ENCODE measurements around the gene NUP93. TPM values are rescaled to one million over a fixed set of nuclear protein-coding genes. Genes with fewer than 3 reads are reported as not detected.

NUP93 gene
- total RNA-seq, 2 donors from 2014 or later = 18.1 to 19.8 TPM

GRCh38 chr16:56877486-56878182, 147.7 kb downstream of the NUP93 start:
- H3K9me3 ChIP-seq = no peaks in the 10 kb centered on the region
- H3K27me3 ChIP-seq = no peaks in the 10 kb centered on the region
- TF ChIP-seq, protein P1, sequence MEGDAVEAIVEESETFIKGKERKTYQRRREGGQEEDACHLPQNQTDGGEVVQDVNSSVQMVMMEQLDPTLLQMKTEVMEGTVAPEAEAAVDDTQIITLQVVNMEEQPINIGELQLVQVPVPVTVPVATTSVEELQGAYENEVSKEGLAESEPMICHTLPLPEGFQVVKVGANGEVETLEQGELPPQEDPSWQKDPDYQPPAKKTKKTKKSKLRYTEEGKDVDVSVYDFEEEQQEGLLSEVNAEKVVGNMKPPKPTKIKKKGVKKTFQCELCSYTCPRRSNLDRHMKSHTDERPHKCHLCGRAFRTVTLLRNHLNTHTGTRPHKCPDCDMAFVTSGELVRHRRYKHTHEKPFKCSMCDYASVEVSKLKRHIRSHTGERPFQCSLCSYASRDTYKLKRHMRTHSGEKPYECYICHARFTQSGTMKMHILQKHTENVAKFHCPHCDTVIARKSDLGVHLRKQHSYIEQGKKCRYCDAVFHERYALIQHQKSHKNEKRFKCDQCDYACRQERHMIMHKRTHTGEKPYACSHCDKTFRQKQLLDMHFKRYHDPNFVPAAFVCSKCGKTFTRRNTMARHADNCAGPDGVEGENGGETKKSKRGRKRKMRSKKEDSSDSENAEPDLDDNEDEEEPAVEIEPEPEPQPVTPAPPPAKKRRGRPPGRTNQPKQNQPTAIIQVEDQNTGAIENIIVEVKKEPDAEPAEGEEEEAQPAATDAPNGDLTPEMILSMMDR (IDR thresholded peaks at IDR 0.05) = no peak
- H3K4me1 ChIP-seq = no peaks in the 10 kb centered on the region
- DNase-seq (ENCODE audit: low spot score) = no peak
- no peak overlapping the region for H3K4me3 ChIP-seq
- H3K27ac ChIP-seq = no peak overlapping the region
- H3K36me3 ChIP-seq = no peaks in the 10 kb centered on the region

GRCh38 chr16:56878282-56878854, 148.4 kb downstream of the NUP93 start:
- no peak for DNase-seq (ENCODE audit: low spot score)
- TF ChIP-seq, protein P1 (IDR thresholded peaks at IDR 0.05) = no peak
- no peaks in the 10 kb centered on the region for H3K4me1 ChIP-seq
- no peak overlapping the region for H3K27ac ChIP-seq
- no peaks in the 10 kb centered on the region for H3K27me3 ChIP-seq
- H3K9me3 ChIP-seq = no peaks in the 10 kb centered on the region
- no peak overlapping the region for H3K4me3 ChIP-seq
- H3K36me3 ChIP-seq = no peaks in the 10 kb centered on the region

GRCh38 chr16:56879276-56879675, 149.3 kb downstream of the NUP93 start:
- H3K4me3 ChIP-seq = no peak overlapping the region
- H3K9me3 ChIP-seq = no peaks in the 10 kb centered on the region
- no peak overlapping the region for H3K27ac ChIP-seq
- no peaks in the 10 kb centered on the region for H3K27me3 ChIP-seq
- no peaks in the 10 kb centered on the region for H3K36me3 ChIP-seq
- H3K4me1 ChIP-seq = no peaks in the 10 kb centered on the region
- TF ChIP-seq, protein P1 (IDR thresholded peaks at IDR 0.05) = no peak
- DNase-seq (ENCODE audit: low spot score) = no peak

- Histone ChIP-seq H3K27ac (no peak overlapping the region), H3K4me1 (no peaks in the 10 kb centered on the region), H3K27me3 (no peaks in the 10 kb centered on the region), H3K4me3 (no peak overlapping the region), H3K36me3 (no peaks in the 10 kb centered on the region), H3K9me3 (no peaks in the 10 kb centered on the region)
- TF ChIP-seq, protein P1 (IDR thresholded peaks at IDR 0.05) = no peak
- no peak for DNase-seq (ENCODE audit: low spot score)
Measured at GRCh38 chr16:56880176-56880575, 150.2 kb downstream of the NUP93 start.

- TF ChIP-seq, protein P1 (IDR thresholded peaks at IDR 0.05) = no peak
- H3K4me3 ChIP-seq = no peak overlapping the region
- H3K27me3 ChIP-seq = no peaks in the 10 kb centered on the region
- H3K4me1 ChIP-seq = no peaks in the 10 kb centered on the region
- DNase-seq (ENCODE audit: low spot score) = no peak
- no peak overlapping the region for H3K27ac ChIP-seq
- H3K9me3 ChIP-seq = no peaks in the 10 kb centered on the region
- H3K36me3 ChIP-seq = no peaks in the 10 kb centered on the region
Measured at GRCh38 chr16:56880685-56881084, 150.8 kb downstream of the NUP93 start.

Measured in right atrium auricular region (tissue), 2 donors.